ENCODE measurements around the gene CDH9. TPM values are rescaled to one million over a fixed set of nuclear protein-coding genes. Genes with fewer than 3 reads are reported as not detected.

CDH9 gene
- total RNA-seq, 1 experiment from 2014 or later = not detected

- Mint-ChIP-seq H3K27me3 (ENCODE audit: insufficient read depth, unreplicated experiment) (no peaks in the 10 kb centered on the region), H3K4me3 (ENCODE audit: unreplicated experiment) (no peak overlapping the region), H3K36me3 (ENCODE audit: insufficient read depth, unreplicated experiment) (no peaks in the 10 kb centered on the region), H3K9me3 (ENCODE audit: unreplicated experiment) (no peaks in the 10 kb centered on the region), H3K27ac (ENCODE audit: low read depth, unreplicated experiment) (no peak overlapping the region), H3K4me1 (ENCODE audit: insufficient read depth, unreplicated experiment) (no peaks in the 10 kb centered on the region)
- no TSS peak for BruUV-seq (replicated peaks)
- intact Hi-C loops (cut with micrococcal nuclease) = no loop called here
- TF ChIP-seq, protein P1, sequence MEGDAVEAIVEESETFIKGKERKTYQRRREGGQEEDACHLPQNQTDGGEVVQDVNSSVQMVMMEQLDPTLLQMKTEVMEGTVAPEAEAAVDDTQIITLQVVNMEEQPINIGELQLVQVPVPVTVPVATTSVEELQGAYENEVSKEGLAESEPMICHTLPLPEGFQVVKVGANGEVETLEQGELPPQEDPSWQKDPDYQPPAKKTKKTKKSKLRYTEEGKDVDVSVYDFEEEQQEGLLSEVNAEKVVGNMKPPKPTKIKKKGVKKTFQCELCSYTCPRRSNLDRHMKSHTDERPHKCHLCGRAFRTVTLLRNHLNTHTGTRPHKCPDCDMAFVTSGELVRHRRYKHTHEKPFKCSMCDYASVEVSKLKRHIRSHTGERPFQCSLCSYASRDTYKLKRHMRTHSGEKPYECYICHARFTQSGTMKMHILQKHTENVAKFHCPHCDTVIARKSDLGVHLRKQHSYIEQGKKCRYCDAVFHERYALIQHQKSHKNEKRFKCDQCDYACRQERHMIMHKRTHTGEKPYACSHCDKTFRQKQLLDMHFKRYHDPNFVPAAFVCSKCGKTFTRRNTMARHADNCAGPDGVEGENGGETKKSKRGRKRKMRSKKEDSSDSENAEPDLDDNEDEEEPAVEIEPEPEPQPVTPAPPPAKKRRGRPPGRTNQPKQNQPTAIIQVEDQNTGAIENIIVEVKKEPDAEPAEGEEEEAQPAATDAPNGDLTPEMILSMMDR (IDR thresholded peaks at IDR 0.05; ENCODE audit: unreplicated experiment) = no peak
- ChIA-PET CTCF (no interaction called here), POLR2A (no interaction called here)
- no peak for DNase-seq (ENCODE audit: unreplicated experiment)
Observed at GRCh38 chr5:27034565-27034964, 3.8 kb downstream of the CDH9 start.

- H3K27me3 Mint-ChIP-seq (ENCODE audit: insufficient read depth, unreplicated experiment) = no peaks in the 10 kb centered on the region
- TF ChIP-seq, protein P1 (IDR thresholded peaks at IDR 0.05; ENCODE audit: unreplicated experiment) = no peak
- H3K4me1 Mint-ChIP-seq (ENCODE audit: insufficient read depth, unreplicated experiment) = no peaks in the 10 kb centered on the region
- ChIA-PET CTCF (no interaction called here), POLR2A (no interaction called here)
- no peak overlapping the region for H3K4me3 Mint-ChIP-seq (ENCODE audit: unreplicated experiment)
- no peak for DNase-seq (ENCODE audit: unreplicated experiment)
- intact Hi-C loops (cut with micrococcal nuclease) = loop anchor here (10.0 kb wide), 2 partner anchors 1548 to 1868 kb away; no protein-coding TSS in a partner anchor
- no TSS peak for BruUV-seq (replicated peaks)
- peaks cover 6% of the 10 kb centered on the region for H3K36me3 Mint-ChIP-seq (ENCODE audit: insufficient read depth, unreplicated experiment)
- no peaks in the 10 kb centered on the region for H3K9me3 Mint-ChIP-seq (ENCODE audit: unreplicated experiment)
- no peak overlapping the region for H3K27ac Mint-ChIP-seq (ENCODE audit: low read depth, unreplicated experiment)
Observed at GRCh38 chr5:27026801-27027200, 11.6 kb downstream of the CDH9 start.

DNA sequence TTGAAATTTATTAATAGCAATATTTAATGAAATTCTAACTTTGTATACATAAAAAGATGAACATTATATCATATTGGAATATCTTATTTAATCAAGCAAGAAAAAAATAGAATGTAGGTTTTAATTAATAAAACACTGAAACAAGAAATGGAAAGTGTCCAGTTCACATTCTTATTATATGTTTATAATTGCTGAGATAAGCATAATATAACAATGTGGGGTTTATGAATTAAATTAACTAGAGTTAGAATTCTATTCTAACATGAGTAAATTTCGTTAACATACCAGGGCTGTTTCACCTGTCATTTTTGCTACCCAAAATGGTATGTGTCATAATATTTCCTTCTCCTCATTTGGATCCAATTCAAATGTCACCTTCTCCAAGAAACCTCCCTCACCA lies 12.3 kb downstream of the CDH9 start:
- H3K36me3 Mint-ChIP-seq (ENCODE audit: insufficient read depth, unreplicated experiment) = peaks cover 6% of the 10 kb centered on the region
- H3K4me3 Mint-ChIP-seq (ENCODE audit: unreplicated experiment) = no peak overlapping the region
- intact Hi-C loops (cut with micrococcal nuclease) = loop anchor here (10.0 kb wide), 2 partner anchors 1549 to 1869 kb away; no protein-coding TSS in a partner anchor
- no peak for DNase-seq (ENCODE audit: unreplicated experiment)
- H3K9me3 Mint-ChIP-seq (ENCODE audit: unreplicated experiment) = no peaks in the 10 kb centered on the region
- no peaks in the 10 kb centered on the region for H3K4me1 Mint-ChIP-seq (ENCODE audit: insufficient read depth, unreplicated experiment)
- TF ChIP-seq, protein P1 (IDR thresholded peaks at IDR 0.05; ENCODE audit: unreplicated experiment) = no peak
- H3K27ac Mint-ChIP-seq (ENCODE audit: low read depth, unreplicated experiment) = no peak overlapping the region
- H3K27me3 Mint-ChIP-seq (ENCODE audit: insufficient read depth, unreplicated experiment) = no peaks in the 10 kb centered on the region
- POLR2A ChIA-PET = no interaction called here
- no TSS peak for BruUV-seq (replicated peaks)
- CTCF ChIA-PET = no interaction called here

GRCh38 chr5:27021471-27021870 lies 16.9 kb downstream of the CDH9 start:
- no peaks in the 10 kb centered on the region for H3K27me3 Mint-ChIP-seq (ENCODE audit: insufficient read depth, unreplicated experiment)
- TF ChIP-seq, protein P1 (IDR thresholded peaks at IDR 0.05; ENCODE audit: unreplicated experiment) = no peak
- H3K36me3 Mint-ChIP-seq (ENCODE audit: insufficient read depth, unreplicated experiment) = peaks cover 6% of the 10 kb centered on the region
- CTCF ChIA-PET = no interaction called here
- BruUV-seq (replicated peaks) = no TSS peak
- POLR2A ChIA-PET = no interaction called here
- no peak for DNase-seq (ENCODE audit: unreplicated experiment)
- no peak overlapping the region for H3K4me3 Mint-ChIP-seq (ENCODE audit: unreplicated experiment)
- no peaks in the 10 kb centered on the region for H3K9me3 Mint-ChIP-seq (ENCODE audit: unreplicated experiment)
- no peaks in the 10 kb centered on the region for H3K4me1 Mint-ChIP-seq (ENCODE audit: insufficient read depth, unreplicated experiment)
- no peak overlapping the region for H3K27ac Mint-ChIP-seq (ENCODE audit: low read depth, unreplicated experiment)
- intact Hi-C loops (cut with micrococcal nuclease) = loop anchor here (2.0 to 10.0 kb wide), 5 partner anchors 221 to 1873 kb away; no protein-coding TSS in a partner anchor
